Activated T-helper 17 cell treated with anti-CD3 and anti-CD28 coated beads, Interleukin-2, amount 50 U/mL, for 72 hours (primary cell): ENCODE results near the gene KIRREL2. TPM values are rescaled to one million over a fixed set of nuclear protein-coding genes. Genes with fewer than 3 reads are reported as not detected.
A peak's percentile ranks its signal among the peaks of the same experiment; 100 is the strongest.
"Not testable (repeated sequence)": the region's sequence is repeated elsewhere in the genome, so short reads cannot be mapped to it uniquely, and the experiment has no call there.

Source experiments
- ATAC-seq: fragments of 150-1000 bp; cut with Tn5 transposase; replicated peaks from 2 replicates; pipeline ENCODE4 v1.10.0; 2021; ENCODE audit warnings: mild to moderate bottlenecking, moderate library complexity
- H3K27ac Mint-ChIP-seq: one replicate; pipeline ENCODE4 v1.8.0; 2022; ENCODE audit warnings: mixed read lengths
- H3K27me3 Mint-ChIP-seq: one replicate; pipeline ENCODE4 v1.8.0; 2022; ENCODE audit warnings: mixed read lengths
- H3K36me3 Mint-ChIP-seq: one replicate; pipeline ENCODE4 v1.8.0; 2022; ENCODE audit warnings: low read depth, mild to moderate bottlenecking, mixed read lengths
- H3K4me1 Mint-ChIP-seq: one replicate; pipeline ENCODE4 v1.8.0; 2022; ENCODE audit warnings: mixed read lengths
- H3K4me3 Mint-ChIP-seq: one replicate; pipeline ENCODE4 v1.8.0; 2022; ENCODE audit warnings: mild to moderate bottlenecking, mixed read lengths
- H3K9me3 Mint-ChIP-seq: one replicate; pipeline ENCODE4 v1.8.0; 2022; ENCODE audit warnings: mixed read lengths
- total RNA-seq, 2 donors: library from RNA; stranded (reverse); gene quantifications; one replicate each; pipeline ENCODE4 v1.2.3, GENCODE V29; 2022

Gene KIRREL2
- total RNA-seq, 2 donors from 2014 or later: 1.0 to 1.4 TPM

GRCh38 chr19:35905178-35905727, 48.5 kb downstream of the KIRREL2 start:
- H3K4me3 Mint-ChIP-seq: peak overlapping the region; percentile 81

GRCh38 chr19:35907377-35907745, 50.6 kb downstream of the KIRREL2 start:
- H3K27me3 Mint-ChIP-seq: no peaks in the 10 kb centered on the region
- ATAC-seq: no peak

More at GRCh38 chr19:35905178-35905727, 48.5 kb downstream of the KIRREL2 start:
- H3K27ac Mint-ChIP-seq: peak overlapping the region; percentile 64
- H3K27me3 Mint-ChIP-seq: no peaks in the 10 kb centered on the region
- H3K4me1 Mint-ChIP-seq: peaks cover 26% of the 10 kb centered on the region
- ATAC-seq: no peak
- peaks cover 10% of the 10 kb centered on the region for H3K36me3 Mint-ChIP-seq
- no peaks in the 10 kb centered on the region for H3K9me3 Mint-ChIP-seq

GRCh38 chr19:35908010-35908441, 51.3 kb downstream of the KIRREL2 start, which contains the start of gene TYROBP:
Gene TYROBP, minus strand, starts transcription at chr19:35908295. Its CDS starts 67 bp downstream, at chr19:35908228.
- H3K4me1 Mint-ChIP-seq: peaks cover 19% of the 10 kb centered on the region
- H3K9me3 Mint-ChIP-seq: no peaks in the 10 kb centered on the region
- no peak within 1 kb of the TSS for H3K27ac Mint-ChIP-seq
- H3K36me3 Mint-ChIP-seq: peaks cover 8% of the 10 kb centered on the region
- no peaks in the 10 kb centered on the region for H3K27me3 Mint-ChIP-seq
- no peak within 1 kb of the TSS for H3K4me3 Mint-ChIP-seq
- no peak for ATAC-seq

More at GRCh38 chr19:35907377-35907745, 50.6 kb downstream of the KIRREL2 start:
- Mint-ChIP-seq H3K9me3 (no peaks in the 10 kb centered on the region), H3K36me3 (peaks cover 10% of the 10 kb centered on the region), H3K4me1 (peaks cover 19% of the 10 kb centered on the region), H3K4me3 (no peak overlapping the region), H3K27ac (no peak overlapping the region)

GRCh38 chr19:35908973-35909683, 52.4 kb downstream of the KIRREL2 start:
- Mint-ChIP-seq H3K9me3 (no peaks in the 10 kb centered on the region), H3K4me3 (no peak overlapping the region), H3K4me1 (peaks cover 12% of the 10 kb centered on the region), H3K36me3 (no peaks in the 10 kb centered on the region), H3K27me3 (no peaks in the 10 kb centered on the region), H3K27ac (no peak overlapping the region)
- ATAC-seq: no peak

GRCh38 chr19:35909684-35910035, 52.9 kb downstream of the KIRREL2 start:
- peaks cover 6% of the 10 kb centered on the region for H3K4me1 Mint-ChIP-seq
- H3K27me3 Mint-ChIP-seq: no peaks in the 10 kb centered on the region
- no peak overlapping the region for H3K4me3 Mint-ChIP-seq
- H3K36me3 Mint-ChIP-seq: no peaks in the 10 kb centered on the region
- H3K27ac Mint-ChIP-seq: no peak overlapping the region
- H3K9me3 Mint-ChIP-seq: no peaks in the 10 kb centered on the region
- ATAC-seq: no peak

- H3K9me3 Mint-ChIP-seq: not testable (repeated sequence)
Observed at GRCh38 chr19:35910355-35910754, 53.6 kb downstream of the KIRREL2 start.

GRCh38 chr19:35911173-35911572, 54.5 kb downstream of the KIRREL2 start:
- H3K36me3 Mint-ChIP-seq: no peaks in the 10 kb centered on the region

More at GRCh38 chr19:35910355-35910754, 53.6 kb downstream of the KIRREL2 start:
- ATAC-seq, H3K4me3 Mint-ChIP-seq, H3K36me3 Mint-ChIP-seq, H3K27ac Mint-ChIP-seq, H3K4me1 Mint-ChIP-seq, H3K27me3 Mint-ChIP-seq: not testable (repeated sequence)

GRCh38 chr19:35911790-35912189, 55.1 kb downstream of the KIRREL2 start:
- Mint-ChIP-seq H3K27ac (no peak overlapping the region), H3K36me3 (no peaks in the 10 kb centered on the region), H3K4me3 (no peak overlapping the region), H3K4me1 (no peaks in the 10 kb centered on the region), H3K27me3 (no peaks in the 10 kb centered on the region), H3K9me3 (no peaks in the 10 kb centered on the region)
- ATAC-seq: peak; percentile 67

More at GRCh38 chr19:35911173-35911572, 54.5 kb downstream of the KIRREL2 start:
- H3K4me1 Mint-ChIP-seq: no peaks in the 10 kb centered on the region
- no peak overlapping the region for H3K27ac Mint-ChIP-seq
- H3K27me3 Mint-ChIP-seq: no peaks in the 10 kb centered on the region
- no peak for ATAC-seq
- H3K4me3 Mint-ChIP-seq: no peak overlapping the region
- no peaks in the 10 kb centered on the region for H3K9me3 Mint-ChIP-seq

- H3K27ac Mint-ChIP-seq: no peak overlapping the region
- no peaks in the 10 kb centered on the region for H3K36me3 Mint-ChIP-seq
- H3K9me3 Mint-ChIP-seq: no peaks in the 10 kb centered on the region
- ATAC-seq: peak; percentile 76
- H3K4me3 Mint-ChIP-seq: peak overlapping the region; percentile 48
- no peaks in the 10 kb centered on the region for H3K4me1 Mint-ChIP-seq
- no peaks in the 10 kb centered on the region for H3K27me3 Mint-ChIP-seq
Observed at GRCh38 chr19:35913589-35913988, 56.9 kb downstream of the KIRREL2 start.

GRCh38 chr19:35915443-35915842, 58.7 kb downstream of the KIRREL2 start:
- Mint-ChIP-seq H3K4me1 (no peaks in the 10 kb centered on the region), H3K27ac (no peak overlapping the region), H3K27me3 (no peaks in the 10 kb centered on the region), H3K9me3 (no peaks in the 10 kb centered on the region), H3K36me3 (no peaks in the 10 kb centered on the region), H3K4me3 (no peak overlapping the region)
- peak; percentile 32 for ATAC-seq

Other genes starting within 250 kb of the KIRREL2 start
- gene HAUS5, start 244.2 kb upstream of the KIRREL2 start, total RNA-seq: 10 to 100 TPM; 32.0 to 37.2 TPM
- 10 to 100 TPM; 54.7 to 95.6 TPM for gene RBM42, start 227.9 kb upstream of the KIRREL2 start, total RNA-seq
- gene ETV2, start 215.2 kb upstream of the KIRREL2 start, total RNA-seq: under 1 TPM; 0.61 to 0.99 TPM
- 100 to 1,000 TPM; 331 to 427 TPM for gene COX6B1, start 208.6 kb upstream of the KIRREL2 start, total RNA-seq
- 1 to 10 TPM in 1 of 2 donors, under 1 TPM in 1; 0.73 to 8.0 TPM for gene UPK1A, start 190.4 kb upstream of the KIRREL2 start, total RNA-seq
- 100 to 1,000 TPM; 138 to 217 TPM for gene ZBTB32, start 152.4 kb upstream of the KIRREL2 start, total RNA-seq
- 100 to 1,000 TPM in 1 of 2 donors, 10 to 100 TPM in 1; 67.4 to 117 TPM for gene KMT2B, start 138.9 kb upstream of the KIRREL2 start, total RNA-seq
- 100 to 1,000 TPM in 1 of 2 donors, 10 to 100 TPM in 1; 42.3 to 153 TPM for gene IGFLR1, start 114.5 kb upstream of the KIRREL2 start, total RNA-seq
- 10 to 100 TPM; 17.8 to 21.6 TPM for gene U2AF1L4, start 111.5 kb upstream of the KIRREL2 start, total RNA-seq
- 10 to 100 TPM; 34.0 to 51.2 TPM for gene PSENEN, start 111.3 kb upstream of the KIRREL2 start, total RNA-seq
- 10 to 100 TPM; 11.0 to 20.1 TPM for gene LIN37, start 108.3 kb upstream of the KIRREL2 start, total RNA-seq
- not detected for gene HSPB6, start 99.9 kb upstream of the KIRREL2 start, total RNA-seq
- gene PROSER3, start 98.7 kb upstream of the KIRREL2 start, total RNA-seq: 10 to 100 TPM; 28.4 to 31.2 TPM
- 10 to 100 TPM; 40.3 to 71.7 TPM for gene ARHGAP33, start 81.3 kb upstream of the KIRREL2 start, total RNA-seq
- gene PRODH2, start 44.1 kb upstream of the KIRREL2 start, total RNA-seq: under 1 TPM in 1 of 2 donors, not detected in 1; 0.13 TPM
- under 1 TPM in 1 of 2 donors, not detected in 1; 0.05 TPM for gene NPHS1, start 4.4 kb upstream of the KIRREL2 start, total RNA-seq
- 1 to 10 TPM; 2.3 to 2.6 TPM for gene APLP1, start 11.7 kb downstream of the KIRREL2 start, total RNA-seq
- gene NFKBID, start 43.6 kb downstream of the KIRREL2 start, total RNA-seq: 100 to 1,000 TPM in 1 of 2 donors, 10 to 100 TPM in 1; 35.8 to 113 TPM
- gene HCST, start 45.6 kb downstream of the KIRREL2 start, total RNA-seq: 10 to 100 TPM; 45.5 to 47.6 TPM
- gene TYROBP, start 51.4 kb downstream of the KIRREL2 start, total RNA-seq: not detected
- 10 to 100 TPM in 1 of 2 donors, 1 to 10 TPM in 1; 9.8 to 15.1 TPM for gene LRFN3, start 79.5 kb downstream of the KIRREL2 start, total RNA-seq
- 10 to 100 TPM; 17.5 to 26.0 TPM for gene SDHAF1, start 138.3 kb downstream of the KIRREL2 start, total RNA-seq
- gene SYNE4, start 151.9 kb downstream of the KIRREL2 start, total RNA-seq: 1 to 10 TPM; 1.5 to 3.9 TPM
- gene ALKBH6, start 157.3 kb downstream of the KIRREL2 start, total RNA-seq: 10 to 100 TPM; 39.1 to 69.6 TPM
- 1 to 10 TPM in 1 of 2 donors, under 1 TPM in 1; 0.89 to 7.1 TPM for gene CLIP3, start 176.0 kb downstream of the KIRREL2 start, total RNA-seq
- gene THAP8, start 197.4 kb downstream of the KIRREL2 start, total RNA-seq: 1 to 10 TPM; 2.3 to 7.9 TPM
- 10 to 100 TPM; 19.3 to 33.2 TPM for gene WDR62, start 198.0 kb downstream of the KIRREL2 start, total RNA-seq